ENCODE measurements around the gene TMEM151A. TPM values are rescaled to one million over a fixed set of nuclear protein-coding genes. Genes with fewer than 3 reads are reported as not detected.

TMEM151A gene
- total and polyA plus RNA-seq, 11 donors: 0.08 to 7.9 (median 0.12) TPM; not detected in 5

DNA sequence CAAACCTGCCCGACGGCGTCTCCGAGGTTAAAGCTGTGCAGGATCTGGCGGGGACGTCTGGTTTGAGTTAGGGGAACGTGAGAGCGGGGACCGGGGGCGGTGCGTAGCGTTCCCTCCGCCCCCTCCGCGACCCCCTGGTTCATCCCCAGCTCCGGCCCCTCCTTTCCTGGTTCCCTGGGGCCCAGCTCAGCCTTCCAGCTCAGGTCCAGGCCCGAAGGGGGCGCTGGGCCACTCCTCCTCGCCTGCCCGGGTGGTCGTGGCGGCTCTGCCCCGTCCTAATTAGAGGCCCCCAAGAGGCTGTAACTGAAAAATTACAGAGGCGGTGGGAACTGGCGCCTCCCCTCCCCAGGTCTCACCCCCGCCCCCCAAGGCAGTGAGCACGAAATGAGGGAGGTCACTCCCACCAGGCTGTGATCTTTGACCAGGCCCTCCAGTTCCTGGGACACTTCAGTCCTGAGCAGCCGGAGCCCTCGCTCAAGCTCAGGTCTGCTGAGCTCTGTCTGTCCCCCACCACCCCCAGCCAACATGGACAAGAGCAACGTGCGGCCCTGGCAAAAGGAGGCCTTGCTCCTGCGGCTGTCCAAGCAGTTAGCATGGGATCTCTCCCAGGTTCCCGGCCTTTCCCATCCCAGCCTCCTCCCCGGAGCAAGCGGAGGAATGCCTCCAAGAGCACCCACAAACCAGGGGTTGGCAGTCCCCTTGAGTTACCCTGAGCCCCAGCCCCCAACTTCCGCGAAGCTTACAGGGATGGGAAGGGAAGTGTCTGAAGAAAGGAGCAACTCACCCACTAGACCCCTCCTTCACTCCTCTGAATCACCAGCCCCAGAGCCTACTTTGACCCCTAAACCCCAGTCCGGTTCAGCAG, 21.9 kb downstream of the TMEM151A start:
- Histone ChIP-seq H3K4me3 (peak overlapping the region; percentile 14 to 66 (median 62)), H3K27ac (peak overlapping the region; percentile 33 to 94 (median 88)), H3K9me3 (no peaks in the 10 kb centered on the region), H3K36me3 (no peaks in the 10 kb centered on the region), H3K27me3 (no peaks in the 10 kb centered on the region), H3K4me1 (peaks cover 0 to 52% (median 31%) of the 10 kb centered on the region in 12 donors)
- intact Hi-C loops (cut with DNase I): loop anchor here in 8 of 10 donors (2.0 to 5.0 kb wide), 4 partner anchors 15 to 364 kb away; partner anchors contain the start of genes B4GAT1 (in 3 of the 8), BRMS1 (in 3 of the 8) and RBM4B (in 1 of the 8)
- WGBS, 4 donors: 36 to 50% (median 44%) methylated on average over 17 to 38 of the region's 38 CpGs
- ATAC-seq: no peak
- no peak for TF ChIP-seq POLR2A (IDR thresholded peaks at IDR 0.05)
- TF ChIP-seq, protein P1, sequence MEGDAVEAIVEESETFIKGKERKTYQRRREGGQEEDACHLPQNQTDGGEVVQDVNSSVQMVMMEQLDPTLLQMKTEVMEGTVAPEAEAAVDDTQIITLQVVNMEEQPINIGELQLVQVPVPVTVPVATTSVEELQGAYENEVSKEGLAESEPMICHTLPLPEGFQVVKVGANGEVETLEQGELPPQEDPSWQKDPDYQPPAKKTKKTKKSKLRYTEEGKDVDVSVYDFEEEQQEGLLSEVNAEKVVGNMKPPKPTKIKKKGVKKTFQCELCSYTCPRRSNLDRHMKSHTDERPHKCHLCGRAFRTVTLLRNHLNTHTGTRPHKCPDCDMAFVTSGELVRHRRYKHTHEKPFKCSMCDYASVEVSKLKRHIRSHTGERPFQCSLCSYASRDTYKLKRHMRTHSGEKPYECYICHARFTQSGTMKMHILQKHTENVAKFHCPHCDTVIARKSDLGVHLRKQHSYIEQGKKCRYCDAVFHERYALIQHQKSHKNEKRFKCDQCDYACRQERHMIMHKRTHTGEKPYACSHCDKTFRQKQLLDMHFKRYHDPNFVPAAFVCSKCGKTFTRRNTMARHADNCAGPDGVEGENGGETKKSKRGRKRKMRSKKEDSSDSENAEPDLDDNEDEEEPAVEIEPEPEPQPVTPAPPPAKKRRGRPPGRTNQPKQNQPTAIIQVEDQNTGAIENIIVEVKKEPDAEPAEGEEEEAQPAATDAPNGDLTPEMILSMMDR (IDR thresholded peaks at IDR 0.05): peak in 4 of 12 donors; percentile 13 to 35 (median 28)
- DNase-seq: peak in 1 of 5 donors; percentile 76

DNA sequence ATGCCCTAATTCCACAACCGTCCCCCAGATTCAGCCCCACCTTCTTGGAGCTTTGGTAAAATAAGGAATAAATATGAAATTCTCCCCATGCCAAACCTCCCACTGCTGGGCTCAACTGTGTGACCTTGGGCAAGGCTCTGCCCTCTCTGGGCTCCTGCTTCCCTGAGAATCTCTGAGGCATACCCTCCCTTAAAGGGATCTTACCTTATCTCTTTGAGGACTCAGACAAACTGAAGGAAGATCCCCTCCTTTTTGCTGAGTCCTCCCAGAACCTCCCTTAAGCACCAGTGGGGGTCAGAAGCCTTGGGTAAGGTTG, 22.4 kb downstream of the TMEM151A start:
- 67 to 88% (median 81%) methylated on average over 1 of the region's 1 CpG for WGBS, 4 donors
- H3K4me3 ChIP-seq: peak overlapping the region in 10 of 12 donors; percentile 21 to 66 (median 62)
- no peak for DNase-seq
- peaks cover 0 to 57% (median 32%) of the 10 kb centered on the region in 12 donors for H3K4me1 ChIP-seq
- no peaks in the 10 kb centered on the region for H3K27me3 ChIP-seq
- intact Hi-C loops (cut with DNase I): loop anchor here in 8 of 10 donors (5.0 kb wide), 3 partner anchors 33 to 363 kb away; partner anchors contain the start of genes B4GAT1 (in 3 of the 8), BRMS1 (in 3 of the 8) and RBM4B (in 1 of the 8)
- no peaks in the 10 kb centered on the region for H3K36me3 ChIP-seq
- H3K27ac ChIP-seq: peak overlapping the region in 11 of 12 donors; percentile 64 to 94 (median 89)
- H3K9me3 ChIP-seq: no peaks in the 10 kb centered on the region
- TF ChIP-seq, protein P1 (IDR thresholded peaks at IDR 0.05): no peak
- TF ChIP-seq POLR2A (IDR thresholded peaks at IDR 0.05): no peak
- no peak for ATAC-seq

DNA sequence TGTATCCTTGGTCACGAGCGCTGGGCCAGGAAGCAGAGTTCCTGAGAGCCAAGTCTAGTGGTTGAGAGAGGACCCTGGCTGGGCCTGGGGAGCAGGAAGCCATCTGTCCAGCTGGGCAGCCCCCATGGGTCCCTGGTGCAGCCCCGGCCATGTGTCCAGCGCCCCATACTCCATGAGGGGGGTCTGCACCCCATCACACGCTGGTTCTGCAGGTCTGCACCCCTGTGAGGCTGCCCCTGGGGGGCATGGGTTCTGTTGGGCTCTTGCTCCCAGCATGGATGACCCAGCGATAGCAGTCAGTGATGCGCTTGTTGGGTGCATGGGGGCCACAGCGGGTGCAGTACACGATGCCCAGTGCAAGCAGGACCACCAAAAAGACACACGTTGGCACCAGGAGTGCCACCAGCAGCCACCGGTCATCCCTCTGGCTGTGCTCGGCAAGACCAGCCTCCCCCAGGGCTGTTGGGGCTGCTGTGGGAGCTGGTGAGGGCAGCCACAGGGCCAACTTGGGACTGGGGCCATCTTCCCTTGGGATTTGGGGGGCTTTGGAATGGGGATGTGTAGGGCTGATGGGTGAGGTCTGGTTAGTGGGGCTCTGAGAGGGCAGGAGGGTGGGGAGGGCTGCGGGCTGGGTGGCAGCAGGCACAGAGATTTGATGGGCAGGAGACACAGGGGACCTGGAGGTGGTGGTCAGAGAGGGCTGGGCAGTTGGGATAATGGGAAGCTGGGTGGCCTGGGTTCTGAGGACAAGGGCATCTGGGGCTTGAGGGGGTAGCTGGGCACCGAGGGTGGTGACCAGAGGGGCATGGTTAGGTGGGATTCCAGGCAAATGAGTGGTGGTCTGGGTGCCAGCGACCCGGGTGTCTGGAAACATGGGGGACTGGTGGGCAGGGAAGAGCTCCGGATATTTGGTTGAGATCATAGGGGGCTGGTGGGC, 23.1 kb downstream of the TMEM151A start:
- peak in 1 of 5 donors; percentile 57 for DNase-seq
- Histone ChIP-seq H3K4me3 (peak overlapping the region in 11 of 12 donors; percentile 21 to 66 (median 62)), H3K27ac (peak overlapping the region in 10 of 12 donors; percentile 72 to 94 (median 90))

More for the DNA sequence above, 23.1 kb downstream of the TMEM151A start:
- Histone ChIP-seq H3K36me3 (no peaks in the 10 kb centered on the region), H3K9me3 (no peaks in the 10 kb centered on the region), H3K4me1 (peaks cover 0 to 57% (median 32%) of the 10 kb centered on the region in 12 donors), H3K27me3 (no peaks in the 10 kb centered on the region)
- WGBS, 4 donors: 77 to 87% (median 82%) methylated on average over 7 to 17 of the region's 17 CpGs
- no peak for ATAC-seq
- no peak for TF ChIP-seq POLR2A (IDR thresholded peaks at IDR 0.05)
- TF ChIP-seq, protein P1 (IDR thresholded peaks at IDR 0.05): no peak
- intact Hi-C loops (cut with DNase I): loop anchor here in 8 of 10 donors (5.0 kb wide), 3 partner anchors 32 to 362 kb away; partner anchors contain the start of genes B4GAT1 (in 3 of the 8), BRMS1 (in 3 of the 8) and RBM4B (in 1 of the 8)
